Keratinocyte (primary cell): Measurements from ENCODE around the gene PPP2R5B. TPM values are rescaled to one million over a fixed set of nuclear protein-coding genes. Genes with fewer than 3 reads are reported as not detected.
"Not testable (repeated sequence)": the region's sequence is repeated elsewhere in the genome, so short reads cannot be mapped to it uniquely, and the experiment has no call there.

Source experiments
- DNase-seq: peaks from one replicate; pipeline ENCODE4 v3.0.0-alpha.2; 2011; ENCODE audit warnings: low read depth, missing footprints, low spot score
- FAIRE-seq: peaks from 2 replicates; lab custom pipeline; 2011; peaks lifted over from hg19 to GRCh38; lab: Jason Lieb, UNC
- H2AFZ ChIP-seq: 2 replicates; pipeline ENCODE4 v1.6.0; 2012; ENCODE audit warnings: low read length, control low read depth, inconsistent platforms; ENCODE audit not compliant: control insufficient read depth
- H3K27ac ChIP-seq: 2 replicates; pipeline ENCODE4 v1.5.1; 2011; ENCODE audit warnings: low read length; ENCODE audit not compliant: control insufficient read depth, insufficient read depth
- H3K27me3 ChIP-seq: 3 replicates; pipeline ENCODE4 v1.6.0; 2011; ENCODE audit warnings: low read length; ENCODE audit not compliant: control insufficient read depth, insufficient read depth; ENCODE audit errors: extremely low read depth
- H3K36me3 ChIP-seq, 2 experiments: 2 replicates in 1 of 2; 3 replicates in 1 of 2; pipeline ENCODE4 v1.5.1; 2011; ENCODE audit warnings: low read length in 2 of 2, mild to moderate bottlenecking in 1 of 2; ENCODE audit not compliant: control insufficient read depth in 2 of 2, insufficient read depth in 2 of 2; ENCODE audit errors: extremely low read depth in 1 of 2
- H3K4me1 ChIP-seq: 3 replicates; pipeline ENCODE4 v1.5.1; 2011; ENCODE audit warnings: low read length; ENCODE audit not compliant: control insufficient read depth, insufficient read depth; ENCODE audit errors: extremely low read depth
- H3K4me2 ChIP-seq: 3 replicates; pipeline ENCODE4 v1.6.0; 2011; ENCODE audit warnings: low read depth, low read length; ENCODE audit not compliant: control insufficient read depth, insufficient read depth; ENCODE audit errors: extremely low read depth
- H3K4me3 ChIP-seq, 3 experiments: fragments of 200-600 bp in 1 of 3; sonication (generic) in 1 of 3; 2 replicates in 2 of 3; 3 replicates in 1 of 3; pipeline ENCODE4 v1.5.1; 2011 to 2016; ENCODE audit warnings: low read length in 3 of 3, mild to moderate bottlenecking in 3 of 3, control low read depth in 2 of 3, inconsistent platforms in 1 of 3, low read depth in 1 of 3, mixed read lengths in 1 of 3, mixed run types in 1 of 3, moderate library complexity in 1 of 3; ENCODE audit not compliant: control insufficient read depth in 2 of 3, insufficient read depth in 2 of 3; ENCODE audit errors: extremely low read depth in 1 of 3
- H3K79me2 ChIP-seq: 2 replicates; pipeline ENCODE4 v1.6.0; 2012; ENCODE audit warnings: low read length; ENCODE audit not compliant: control insufficient read depth, insufficient read depth
- H3K9ac ChIP-seq: 3 replicates; pipeline ENCODE4 v1.6.0; 2011; ENCODE audit warnings: low read length; ENCODE audit not compliant: control insufficient read depth, insufficient read depth; ENCODE audit errors: extremely low read depth
- H3K9me1 ChIP-seq: 3 replicates; pipeline ENCODE4 v1.6.0; 2011; ENCODE audit warnings: low read length; ENCODE audit not compliant: control insufficient read depth, insufficient read depth; ENCODE audit errors: extremely low read depth
- H3K9me3 ChIP-seq: 2 replicates; pipeline ENCODE4 v1.5.1; 2012; ENCODE audit warnings: low read depth, low read length; ENCODE audit not compliant: control insufficient read depth
- H4K20me1 ChIP-seq: 3 replicates; pipeline ENCODE4 v1.6.0; 2011; ENCODE audit warnings: low read length; ENCODE audit not compliant: control insufficient read depth, insufficient read depth; ENCODE audit errors: extremely low read depth
- CTCF ChIP-seq, 3 experiments: IDR thresholded peaks in 1 of 3; conservative IDR thresholded peaks in 1 of 3; optimal IDR thresholded peaks in 1 of 3; 2 replicates in 2 of 3; 3 replicates in 1 of 3; pipeline versions ENCODE3 to v1.5.1; 2011; ENCODE audit warnings: low read length in 3 of 3, mild to moderate bottlenecking in 3 of 3, moderate library complexity in 2 of 3, control low read depth in 1 of 3, inconsistent platforms in 1 of 3; ENCODE audit not compliant: insufficient read depth in 2 of 3; ENCODE audit errors: extremely low read depth in 1 of 3
- EZH2 ChIP-seq: IDR thresholded peaks from one replicate; pipeline ENCODE4 v1.6.1; 2012; ENCODE audit warnings: inconsistent platforms, mild to moderate bottlenecking, low read length, moderate library complexity
- dilution Hi-C: fragments of 300-500 bp; cut with MboI; formaldehyde crosslinking; loops from one replicate; pipeline ENCODE4 v1.7.0; 2020; ENCODE audit warnings: low sequenced_read_pairs; ENCODE audit not compliant: extremely low pct_ligation_motif_present
- polyA plus RNA-seq, 5 experiments: library from polyadenylated mRNA; depleted of rRNA in 3 of 5; stranded (reverse) in 3 of 5; stranded (forward) in 1 of 5; unstranded in 1 of 5; fragments of >200 nt; gene quantifications; 1 replicate in 1 of 5; 2 replicates in 3 of 5; 3 replicates in 1 of 5; pipeline versions ENCODE4 v1.2.1 to v1.2.3, GENCODE V29; 2011 to 2012; ENCODE audit warnings: missing spikeins in 2 of 5, low read depth in 1 of 5, low replicate concordance in 1 of 5
- small RNA-seq, 3 experiments: library from RNA; depleted of rRNA; stranded (forward); fragments of <200 nt; gene quantifications; one replicate each; pipeline ENCODE3, GENCODE V24; 2012; ENCODE audit warnings: low read depth in 3 of 3, low replicate concordance in 1 of 3; ENCODE audit not compliant: insufficient read length in 3 of 3

Gene PPP2R5B
- polyA plus RNA-seq, 1 donor (not counting 4 experiments of a cell fraction or from before 2014, with no cell fraction given) = 16.4 TPM

DNA sequence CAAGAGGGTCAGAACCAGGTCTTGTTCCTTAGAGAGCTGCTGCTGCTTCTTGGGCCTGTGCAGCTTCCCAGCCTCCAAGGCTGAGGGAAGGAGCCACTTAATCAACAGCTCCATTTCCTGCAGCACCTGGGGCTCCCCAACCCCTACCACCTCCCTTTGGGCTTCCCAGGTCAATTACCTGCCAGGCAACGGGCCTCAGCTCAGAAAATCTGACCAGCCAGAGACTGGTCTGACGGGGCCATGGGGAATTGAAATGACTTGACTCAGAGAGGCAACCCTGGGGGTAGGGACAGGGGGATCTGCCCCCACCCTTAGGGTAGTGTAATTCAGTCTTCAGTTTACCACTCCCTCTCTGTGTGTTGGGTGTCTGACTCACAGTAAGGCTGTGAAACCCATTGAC lies 52.2 kb downstream of the PPP2R5B start:
- Histone ChIP-seq H3K27ac (no peak overlapping the region), H3K79me2 (no peaks in the 10 kb centered on the region), H3K9me3 (no peaks in the 10 kb centered on the region), H4K20me1 (no peaks in the 10 kb centered on the region), H3K27me3 (no peaks in the 10 kb centered on the region), H3K4me3 (no peak overlapping the region), H3K36me3 (no peaks in the 10 kb centered on the region), H3K9me1 (no peaks in the 10 kb centered on the region), H3K4me1 (no peaks in the 10 kb centered on the region), H3K4me2 (no peak overlapping the region), H3K9ac (no peak overlapping the region), H2AFZ (no peak overlapping the region)
- dilution Hi-C loops = no loop called here
- DNase-seq (no peak), FAIRE-seq (no peak)
- TF ChIP-seq EZH2 (no peak), CTCF (optimal IDR thresholded peaks at IDR 0.05 in 1 of 3, IDR thresholded peaks at IDR 0.05 in 1 of 3, conservative IDR thresholded peaks at IDR 0.05 in 1 of 3; ENCODE audit: extremely low read depth in 1 of 3, insufficient read depth in 2 of 3, low read length in 3 of 3) (no peak)

DNA sequence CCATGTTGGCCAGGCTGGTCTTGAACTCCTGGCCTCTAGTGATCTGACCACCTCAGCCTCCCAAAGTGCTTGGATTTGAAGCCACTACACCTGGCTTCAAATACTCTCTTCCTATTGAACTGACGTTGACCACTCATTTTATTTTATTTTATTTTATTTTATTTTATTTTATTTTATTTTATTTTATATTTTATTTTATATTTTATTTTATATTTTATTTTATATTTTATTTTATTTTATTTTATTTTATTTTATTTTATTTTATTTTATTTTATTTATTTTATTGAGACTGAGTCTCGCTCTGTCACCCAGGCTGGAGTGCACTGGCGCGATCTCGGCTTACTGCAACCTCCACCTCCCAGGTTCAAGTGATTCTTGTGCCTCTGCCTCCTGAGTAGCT lies 58.9 kb downstream of the PPP2R5B start:
- H3K36me3 ChIP-seq, H3K27ac ChIP-seq, H3K9me3 ChIP-seq, FAIRE-seq, dilution Hi-C loops, H3K9ac ChIP-seq, H4K20me1 ChIP-seq, H2AFZ ChIP-seq, H3K4me3 ChIP-seq, DNase-seq, H3K9me1 ChIP-seq, H3K27me3 ChIP-seq, H3K4me1 ChIP-seq, H3K79me2 ChIP-seq, H3K4me2 ChIP-seq: not testable (repeated sequence)

Small RNAs within 50 kb of the gene (small RNA-seq; reads per million reads assigned to genes)
- 0 reads per million in 3 experiments for gene MIR6749
- gene MIR6750 = 0 reads per million in 3 experiments

Other genes with a start within 250 kb of the PPP2R5B start
- gene NRXN2, start 201.5 kb upstream of the PPP2R5B start, polyA plus RNA-seq = not detected in 3 replicates
- 0.35 to 0.49 TPM (median 0.49 TPM) in 3 replicates for gene RASGRP2, start 180.5 kb upstream of the PPP2R5B start, polyA plus RNA-seq
- 0.05 to 0.14 TPM in 2 of 3 replicates, not detected in the other for gene PYGM, start 164.7 kb upstream of the PPP2R5B start, polyA plus RNA-seq
- 34.3 to 153 TPM (median 54.5 TPM) in 3 replicates for gene SF1, start 146.1 kb upstream of the PPP2R5B start, polyA plus RNA-seq
- 6.7 to 12.5 TPM (median 10.7 TPM) in 3 replicates for gene MAP4K2, start 121.5 kb upstream of the PPP2R5B start, polyA plus RNA-seq
- gene MEN1, start 114.1 kb upstream of the PPP2R5B start, polyA plus RNA-seq = 14.2 to 19.1 TPM (median 18.2 TPM) in 3 replicates
- gene CDC42BPG, start 80.0 kb upstream of the PPP2R5B start, polyA plus RNA-seq = 2.2 to 4.0 TPM (median 2.5 TPM) in 3 replicates
- 73.9 to 192 TPM (median 75.6 TPM) in 3 replicates for gene EHD1, start 46.1 kb upstream of the PPP2R5B start, polyA plus RNA-seq
- 2.4 to 5.7 TPM (median 4.5 TPM) in 3 replicates for gene ATG2A, start 7.5 kb upstream of the PPP2R5B start, polyA plus RNA-seq
- 0.08 TPM in 1 of 3 replicates, not detected in the others for gene GPHA2, start 11.2 kb downstream of the PPP2R5B start, polyA plus RNA-seq
- 0.09 TPM in 1 of 3 replicates, not detected in the others for gene MAJIN, start 47.4 kb downstream of the PPP2R5B start, polyA plus RNA-seq
- gene BATF2, start 72.3 kb downstream of the PPP2R5B start, polyA plus RNA-seq = 0.09 to 0.10 TPM (median 0.10 TPM) in 3 replicates
- gene ARL2, start 89.5 kb downstream of the PPP2R5B start, polyA plus RNA-seq = 77.8 to 89.0 TPM (median 77.8 TPM) in 3 replicates
- gene SNX15, start 102.8 kb downstream of the PPP2R5B start, polyA plus RNA-seq = 1.8 to 11.2 TPM (median 8.3 TPM) in 3 replicates
- 4.9 to 7.3 TPM (median 5.8 TPM) in 3 replicates for gene SAC3D1, start 116.5 kb downstream of the PPP2R5B start, polyA plus RNA-seq
- gene NAALADL1, start 133.9 kb downstream of the PPP2R5B start, polyA plus RNA-seq = 1.9 to 3.2 TPM (median 2.3 TPM) in 3 replicates
- 1.9 to 10.4 TPM (median 8.0 TPM) in 3 replicates for gene CDCA5, start 159.4 kb downstream of the PPP2R5B start, polyA plus RNA-seq
- gene ZFPL1, start 159.5 kb downstream of the PPP2R5B start, polyA plus RNA-seq = 15.0 to 28.3 TPM (median 18.6 TPM) in 3 replicates
- 28.8 to 64.0 TPM (median 43.1 TPM) in 3 replicates for gene VPS51, start 171.5 kb downstream of the PPP2R5B start, polyA plus RNA-seq
- gene TM7SF2, start 187.2 kb downstream of the PPP2R5B start, polyA plus RNA-seq = 9.7 to 12.6 TPM (median 10.7 TPM) in 3 replicates
- gene ZNHIT2, start 193.0 kb downstream of the PPP2R5B start, polyA plus RNA-seq = 2.6 to 6.6 TPM (median 3.4 TPM) in 3 replicates
- 328 to 452 TPM (median 425 TPM) in 3 replicates for gene FAU, start 197.4 kb downstream of the PPP2R5B start, polyA plus RNA-seq
- 46.3 to 67.7 TPM (median 49.6 TPM) in 3 replicates for gene MRPL49, start 197.6 kb downstream of the PPP2R5B start, polyA plus RNA-seq
- gene SYVN1, start 209.8 kb downstream of the PPP2R5B start, polyA plus RNA-seq = 10.0 to 25.4 TPM (median 10.8 TPM) in 3 replicates
- gene SPDYC, start 245.5 kb downstream of the PPP2R5B start, polyA plus RNA-seq = not detected in 3 replicates